GM12892 (cell line): ENCODE data around the gene RAD51D.

Experiments
- POLR2AphosphoS5 ChIP-seq: IDR thresholded peaks from 2 replicates; pipeline ENCODE4 v1.6.1; 2011; ENCODE audit warnings: low read depth, low read length, control low read depth
- TAF1 ChIP-seq: IDR thresholded peaks from 2 replicates; pipeline ENCODE4 v1.6.1; 2011; ENCODE audit warnings: low read depth, mild to moderate bottlenecking, control low read depth, low read length, borderline replicate concordance

- no peak for TF ChIP-seq POLR2AphosphoS5
- TF ChIP-seq TAF1 = no peak
Measured at GRCh38 chr17:35138218-35138617, 18.6 kb upstream of the RAD51D start.
